ENCODE measurements around the gene ATF4.

DNA sequence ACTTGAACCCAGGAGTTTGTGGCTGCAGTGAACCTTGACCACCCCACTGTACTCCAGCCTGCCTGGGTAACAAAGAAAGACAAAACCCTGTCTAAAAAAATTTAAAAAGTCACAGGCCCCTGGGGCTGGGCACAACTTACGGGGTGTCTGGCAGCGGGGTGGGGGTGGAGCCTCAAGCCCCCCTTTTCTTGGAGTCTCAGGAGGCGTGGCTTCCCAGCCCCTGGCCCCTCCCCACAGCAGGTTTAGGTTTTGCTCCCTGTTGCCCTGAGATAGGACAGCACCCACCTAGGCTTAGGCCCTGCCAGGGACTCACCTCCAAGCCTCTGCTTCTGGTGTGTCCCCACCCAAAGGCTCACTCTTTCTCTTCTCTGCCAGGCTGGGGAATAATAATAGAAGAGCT lies 41.1 kb upstream of the ATF4 start:
- TF ChIP-seq, protein P1, sequence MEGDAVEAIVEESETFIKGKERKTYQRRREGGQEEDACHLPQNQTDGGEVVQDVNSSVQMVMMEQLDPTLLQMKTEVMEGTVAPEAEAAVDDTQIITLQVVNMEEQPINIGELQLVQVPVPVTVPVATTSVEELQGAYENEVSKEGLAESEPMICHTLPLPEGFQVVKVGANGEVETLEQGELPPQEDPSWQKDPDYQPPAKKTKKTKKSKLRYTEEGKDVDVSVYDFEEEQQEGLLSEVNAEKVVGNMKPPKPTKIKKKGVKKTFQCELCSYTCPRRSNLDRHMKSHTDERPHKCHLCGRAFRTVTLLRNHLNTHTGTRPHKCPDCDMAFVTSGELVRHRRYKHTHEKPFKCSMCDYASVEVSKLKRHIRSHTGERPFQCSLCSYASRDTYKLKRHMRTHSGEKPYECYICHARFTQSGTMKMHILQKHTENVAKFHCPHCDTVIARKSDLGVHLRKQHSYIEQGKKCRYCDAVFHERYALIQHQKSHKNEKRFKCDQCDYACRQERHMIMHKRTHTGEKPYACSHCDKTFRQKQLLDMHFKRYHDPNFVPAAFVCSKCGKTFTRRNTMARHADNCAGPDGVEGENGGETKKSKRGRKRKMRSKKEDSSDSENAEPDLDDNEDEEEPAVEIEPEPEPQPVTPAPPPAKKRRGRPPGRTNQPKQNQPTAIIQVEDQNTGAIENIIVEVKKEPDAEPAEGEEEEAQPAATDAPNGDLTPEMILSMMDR (IDR thresholded peaks at IDR 0.05; ENCODE audit: low read depth, low read length): no peak
- TF ChIP-seq, protein P2, sequence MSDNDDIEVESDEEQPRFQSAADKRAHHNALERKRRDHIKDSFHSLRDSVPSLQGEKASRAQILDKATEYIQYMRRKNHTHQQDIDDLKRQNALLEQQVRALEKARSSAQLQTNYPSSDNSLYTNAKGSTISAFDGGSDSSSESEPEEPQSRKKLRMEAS (IDR thresholded peaks at IDR 0.05; ENCODE audit: low read depth, low read length): no peak
- no peak for TF ChIP-seq MYC (IDR thresholded peaks at IDR 0.05; ENCODE audit: low read depth, low read length)

Measured in NB4 (cell line).